Neural progenitor cell (in vitro differentiated cells): ENCODE data around the gene SLC10A7.

Experiments used
- CTCF ChIP-seq: fragments of 200-600 bp; sonication (generic); IDR thresholded peaks from 2 replicates; pipeline ENCODE4 v1.5.1; 2017; ENCODE audit warnings: antibody characterized with exemption, mild to moderate bottlenecking
- EZH2 ChIP-seq: fragments of 200-600 bp; sonication (generic); IDR thresholded peaks from 2 replicates; pipeline ENCODE4 v1.6.1; 2017; ENCODE audit warnings: antibody characterized with exemption, mild to moderate bottlenecking, moderate library complexity

- no peak for TF ChIP-seq CTCF
- no peak for TF ChIP-seq EZH2
Observed at GRCh38 chr4:146481246-146481645, 40.5 kb downstream of the SLC10A7 start.
